HEK293 (cell line): ENCODE data around the gene CRACDL.

Source experiments
- GLIS2 ChIP-seq: fragments of 450-650 bp; formaldehyde crosslinking; IDR thresholded peaks from 2 replicates; pipeline ENCODE4 v1.5.1; 2016; ENCODE audit warnings: missing biosample characterization, missing genetic modification characterization
- SETDB1 ChIP-seq: IDR thresholded peaks from one replicate; pipeline ENCODE4 v1.6.1; 2017; ENCODE audit warnings: mild to moderate bottlenecking, low read length, moderate library complexity, mixed read lengths; ENCODE audit not compliant: insufficient read length
- SP7 ChIP-seq: fragments of 450-650 bp; formaldehyde crosslinking; IDR thresholded peaks from 2 replicates; pipeline ENCODE4 v1.5.1; 2016; ENCODE audit warnings: missing biosample characterization, missing genetic modification characterization
- ZBTB20 ChIP-seq: fragments of 450-650 bp; formaldehyde crosslinking; IDR thresholded peaks from 2 replicates; pipeline ENCODE4 v1.5.1; 2016; ENCODE audit warnings: missing biosample characterization, missing genetic modification characterization
- ZBTB8A ChIP-seq: fragments of 450-650 bp; formaldehyde crosslinking; IDR thresholded peaks from 2 replicates; pipeline ENCODE4 v1.5.1; 2016; ENCODE audit warnings: missing biosample characterization, missing genetic modification characterization
- ZFP3 ChIP-seq: fragments of 450-650 bp; formaldehyde crosslinking; IDR thresholded peaks from 2 replicates; pipeline ENCODE4 v1.5.1; 2016; ENCODE audit warnings: low read depth, missing biosample characterization, missing genetic modification characterization
- ZFP37 ChIP-seq: fragments of 450-650 bp; formaldehyde crosslinking; IDR thresholded peaks from 2 replicates; pipeline ENCODE4 v1.5.1; 2016; ENCODE audit warnings: missing biosample characterization, missing genetic modification characterization
- ZFP41 ChIP-seq: fragments of 450-650 bp; formaldehyde crosslinking; IDR thresholded peaks from 2 replicates; pipeline ENCODE4 v1.5.1; 2016; ENCODE audit warnings: missing biosample characterization, missing genetic modification characterization, borderline replicate concordance
- ZNF133 ChIP-seq: fragments of 450-650 bp; formaldehyde crosslinking; IDR thresholded peaks from 2 replicates; pipeline ENCODE4 v1.5.1; 2016; ENCODE audit warnings: missing biosample characterization, missing genetic modification characterization
- ZNF214 ChIP-seq: fragments of 450-650 bp; formaldehyde crosslinking; IDR thresholded peaks from 2 replicates; pipeline ENCODE4 v1.5.1; 2017; ENCODE audit warnings: missing biosample characterization, mild to moderate bottlenecking, missing genetic modification characterization, borderline replicate concordance
- ZNF335 ChIP-seq: fragments of 450-650 bp; formaldehyde crosslinking; conservative IDR thresholded peaks from 2 replicates; pipeline ENCODE4 v1.5.1; 2016; ENCODE audit warnings: missing biosample characterization, missing genetic modification characterization
- ZNF37A ChIP-seq: fragments of 450-650 bp; IDR thresholded peaks from 2 replicates; pipeline ENCODE4 v1.5.1; 2018; ENCODE audit warnings: missing biosample characterization, missing genetic modification characterization
- ZNF423 ChIP-seq: fragments of 450-650 bp; formaldehyde crosslinking; IDR thresholded peaks from 2 replicates; pipeline ENCODE4 v1.5.1; 2016; ENCODE audit warnings: missing biosample characterization, missing genetic modification characterization
- ZNF433 ChIP-seq: fragments of 450-650 bp; formaldehyde crosslinking; IDR thresholded peaks from 2 replicates; pipeline ENCODE4 v1.5.1; 2016; ENCODE audit warnings: missing biosample characterization, missing genetic modification characterization, low read depth
- ZNF510 ChIP-seq: fragments of 450-650 bp; formaldehyde crosslinking; IDR thresholded peaks from 2 replicates; pipeline ENCODE4 v1.5.1; 2018; ENCODE audit warnings: mild to moderate bottlenecking, missing genetic modification characterization, missing biosample characterization; ENCODE audit not compliant: insufficient replicate concordance
- ZNF549 ChIP-seq: fragments of 450-650 bp; IDR thresholded peaks from 2 replicates; pipeline ENCODE4 v1.5.1; 2018; ENCODE audit warnings: missing biosample characterization, missing genetic modification characterization, mild to moderate bottlenecking, inconsistent platforms, moderate library complexity
- ZNF596 ChIP-seq: fragments of 450-650 bp; IDR thresholded peaks from 2 replicates; pipeline ENCODE4 v1.5.0; 2018; ENCODE audit warnings: missing biosample characterization, mild to moderate bottlenecking, missing genetic modification characterization, moderate library complexity
- ZNF610 ChIP-seq: fragments of 450-650 bp; formaldehyde crosslinking; IDR thresholded peaks from 2 replicates; pipeline ENCODE4 v1.5.1; 2016; ENCODE audit warnings: missing biosample characterization, missing genetic modification characterization, borderline replicate concordance
- ZSCAN23 ChIP-seq: fragments of 450-650 bp; formaldehyde crosslinking; IDR thresholded peaks from 2 replicates; pipeline ENCODE4 v1.5.1; 2016; ENCODE audit warnings: missing biosample characterization, missing genetic modification characterization
- TF ChIP-seq, protein P1 (sequence below): fragments of 450-650 bp; formaldehyde crosslinking; IDR thresholded peaks from 2 replicates; pipeline ENCODE4; 2016; ENCODE audit warnings: missing biosample characterization, missing genetic modification characterization
- TF ChIP-seq, protein P2 (sequence below): fragments of 450-650 bp; formaldehyde crosslinking; IDR thresholded peaks from 2 replicates; pipeline ENCODE4 v1.5.1; 2016; ENCODE audit warnings: missing biosample characterization, missing genetic modification characterization
- TF ChIP-seq, protein P3 (sequence below): fragments of 450-650 bp; formaldehyde crosslinking; IDR thresholded peaks from 2 replicates; pipeline ENCODE4 v1.5.1; 2017; ENCODE audit warnings: missing biosample characterization, missing genetic modification characterization
- TF ChIP-seq, protein P4 (sequence below): fragments of 450-650 bp; formaldehyde crosslinking; IDR thresholded peaks from 2 replicates; pipeline ENCODE4 v1.5.1; 2016; ENCODE audit warnings: missing biosample characterization, missing genetic modification characterization, borderline replicate concordance
- TF ChIP-seq, protein P5 (sequence below): fragments of 450-650 bp; formaldehyde crosslinking; IDR thresholded peaks from 2 replicates; pipeline ENCODE4 v1.5.1; 2016; ENCODE audit warnings: missing biosample characterization, missing genetic modification characterization, borderline replicate concordance

Gene CRACDL

DNA sequence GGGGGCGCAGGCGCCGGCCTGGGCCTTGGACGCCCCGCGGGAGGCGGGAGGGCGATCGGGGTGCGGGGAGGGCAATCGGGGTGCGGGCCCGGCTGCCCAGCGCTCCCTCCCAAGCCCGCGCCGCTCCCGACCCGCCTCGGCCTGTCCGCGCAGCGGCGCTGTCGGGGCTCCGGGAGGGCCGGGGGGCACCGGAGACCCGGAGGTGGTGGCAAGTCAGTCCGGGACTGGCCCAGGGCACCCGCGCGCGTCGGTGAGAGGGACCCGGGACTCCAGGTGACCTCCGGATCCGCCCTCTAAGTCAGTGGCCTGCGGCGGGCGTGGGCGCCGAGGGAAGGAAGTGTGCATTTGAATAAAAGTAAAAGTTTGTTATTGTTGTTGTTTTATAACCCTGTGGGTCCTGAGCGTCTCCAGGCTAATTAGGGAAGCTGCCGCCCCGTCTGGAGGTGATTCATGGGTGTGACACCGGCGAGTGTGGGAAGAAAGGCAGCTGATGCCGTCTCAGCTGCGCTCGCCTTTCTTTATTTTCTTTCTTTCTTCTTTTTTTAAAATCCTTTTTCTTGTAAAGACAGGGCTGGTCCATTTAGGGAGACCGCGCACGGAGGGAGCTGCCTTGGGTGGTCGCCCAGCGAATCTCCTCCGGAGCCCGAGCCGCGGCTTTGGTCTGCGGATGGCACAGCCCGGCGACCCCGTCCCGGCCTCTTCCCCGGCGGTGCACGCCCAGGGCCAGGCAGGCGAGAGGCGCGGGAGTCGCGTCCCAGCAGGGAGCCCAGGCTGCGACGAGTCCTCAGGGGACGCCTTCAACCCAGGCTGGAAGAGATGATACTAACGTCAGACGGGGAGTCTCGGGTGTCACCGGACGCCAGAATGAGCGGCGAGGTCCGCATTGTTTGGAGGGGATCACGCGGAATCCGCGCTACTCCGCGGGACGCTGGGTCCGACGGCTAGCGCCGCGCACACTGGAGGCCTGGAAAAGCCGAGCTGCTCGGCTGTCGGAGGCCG lies 627 bp upstream of the CRACDL start (continued):
- TF ChIP-seq, protein P1, sequence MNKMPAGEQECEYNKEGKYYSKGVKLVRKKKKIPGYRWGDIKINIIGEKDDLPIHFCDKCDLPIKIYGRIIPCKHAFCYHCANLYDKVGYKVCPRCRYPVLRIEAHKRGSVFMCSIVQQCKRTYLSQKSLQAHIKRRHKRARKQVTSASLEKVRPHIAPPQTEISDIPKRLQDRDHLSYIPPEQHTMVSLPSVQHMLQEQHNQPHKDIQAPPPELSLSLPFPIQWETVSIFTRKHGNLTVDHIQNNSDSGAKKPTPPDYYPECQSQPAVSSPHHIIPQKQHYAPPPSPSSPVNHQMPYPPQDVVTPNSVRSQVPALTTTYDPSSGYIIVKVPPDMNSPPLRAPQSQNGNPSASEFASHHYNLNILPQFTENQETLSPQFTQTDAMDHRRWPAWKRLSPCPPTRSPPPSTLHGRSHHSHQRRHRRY: no peak
- TF ChIP-seq GLIS2: peak; percentile 27; the same call in 1 of the 2 replicates
- TF ChIP-seq ZNF335 (tag by site-specific recombination): peak; percentile 77
- TF ChIP-seq ZFP3 (tag by site-specific recombination): no peak
- no peak for TF ChIP-seq ZNF133 (tag by site-specific recombination)
- TF ChIP-seq ZNF510 (tag by site-specific recombination): no peak
- TF ChIP-seq ZNF37A (tag by site-specific recombination): no peak
- no peak for TF ChIP-seq ZNF433 (tag by site-specific recombination)
- TF ChIP-seq ZBTB8A (tag by site-specific recombination): 0 out of 2 replicates have a peak, but pooled peaks have one; percentile 22
- TF ChIP-seq ZFP41 (tag by site-specific recombination): no peak
- no peak for TF ChIP-seq ZNF549 (tag by site-specific recombination)
- TF ChIP-seq ZNF596 (tag by site-specific recombination): no peak
- TF ChIP-seq, protein P2, sequence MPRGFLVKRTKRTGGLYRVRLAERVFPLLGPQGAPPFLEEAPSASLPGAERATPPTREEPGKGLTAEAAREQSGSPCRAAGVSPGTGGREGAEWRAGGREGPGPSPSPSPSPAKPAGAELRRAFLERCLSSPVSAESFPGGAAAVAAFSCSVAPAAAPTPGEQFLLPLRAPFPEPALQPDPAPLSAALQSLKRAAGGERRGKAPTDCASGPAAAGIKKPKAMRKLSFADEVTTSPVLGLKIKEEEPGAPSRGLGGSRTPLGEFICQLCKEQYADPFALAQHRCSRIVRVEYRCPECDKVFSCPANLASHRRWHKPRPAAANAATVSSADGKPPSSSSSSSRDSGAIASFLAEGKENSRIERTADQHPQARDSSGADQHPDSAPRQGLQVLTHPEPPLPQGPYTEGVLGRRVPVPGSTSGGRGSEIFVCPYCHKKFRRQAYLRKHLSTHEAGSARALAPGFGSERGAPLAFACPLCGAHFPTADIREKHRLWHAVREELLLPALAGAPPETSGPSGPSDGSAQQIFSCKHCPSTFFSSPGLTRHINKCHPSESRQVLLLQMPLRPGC (tag by site-specific recombination): no peak
- TF ChIP-seq ZNF214 (tag by site-specific recombination): no peak
- TF ChIP-seq ZNF423 (tag by site-specific recombination): no peak
- TF ChIP-seq ZBTB20 (tag by site-specific recombination): peak; percentile 62; the same call in 1 of the 2 replicates
- TF ChIP-seq, protein P3, sequence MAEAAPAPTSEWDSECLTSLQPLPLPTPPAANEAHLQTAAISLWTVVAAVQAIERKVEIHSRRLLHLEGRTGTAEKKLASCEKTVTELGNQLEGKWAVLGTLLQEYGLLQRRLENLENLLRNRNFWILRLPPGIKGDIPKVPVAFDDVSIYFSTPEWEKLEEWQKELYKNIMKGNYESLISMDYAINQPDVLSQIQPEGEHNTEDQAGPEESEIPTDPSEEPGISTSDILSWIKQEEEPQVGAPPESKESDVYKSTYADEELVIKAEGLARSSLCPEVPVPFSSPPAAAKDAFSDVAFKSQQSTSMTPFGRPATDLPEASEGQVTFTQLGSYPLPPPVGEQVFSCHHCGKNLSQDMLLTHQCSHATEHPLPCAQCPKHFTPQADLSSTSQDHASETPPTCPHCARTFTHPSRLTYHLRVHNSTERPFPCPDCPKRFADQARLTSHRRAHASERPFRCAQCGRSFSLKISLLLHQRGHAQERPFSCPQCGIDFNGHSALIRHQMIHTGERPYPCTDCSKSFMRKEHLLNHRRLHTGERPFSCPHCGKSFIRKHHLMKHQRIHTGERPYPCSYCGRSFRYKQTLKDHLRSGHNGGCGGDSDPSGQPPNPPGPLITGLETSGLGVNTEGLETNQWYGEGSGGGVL (tag by site-specific recombination): no peak
- TF ChIP-seq, protein P4, sequence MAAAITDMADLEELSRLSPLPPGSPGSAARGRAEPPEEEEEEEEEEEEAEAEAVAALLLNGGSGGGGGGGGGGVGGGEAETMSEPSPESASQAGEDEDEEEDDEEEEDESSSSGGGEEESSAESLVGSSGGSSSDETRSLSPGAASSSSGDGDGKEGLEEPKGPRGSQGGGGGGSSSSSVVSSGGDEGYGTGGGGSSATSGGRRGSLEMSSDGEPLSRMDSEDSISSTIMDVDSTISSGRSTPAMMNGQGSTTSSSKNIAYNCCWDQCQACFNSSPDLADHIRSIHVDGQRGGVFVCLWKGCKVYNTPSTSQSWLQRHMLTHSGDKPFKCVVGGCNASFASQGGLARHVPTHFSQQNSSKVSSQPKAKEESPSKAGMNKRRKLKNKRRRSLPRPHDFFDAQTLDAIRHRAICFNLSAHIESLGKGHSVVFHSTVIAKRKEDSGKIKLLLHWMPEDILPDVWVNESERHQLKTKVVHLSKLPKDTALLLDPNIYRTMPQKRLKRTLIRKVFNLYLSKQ (tag by site-specific recombination): no peak
- TF ChIP-seq ZFP37 (tag by site-specific recombination): no peak
- no peak for TF ChIP-seq SETDB1
- TF ChIP-seq, protein P5, sequence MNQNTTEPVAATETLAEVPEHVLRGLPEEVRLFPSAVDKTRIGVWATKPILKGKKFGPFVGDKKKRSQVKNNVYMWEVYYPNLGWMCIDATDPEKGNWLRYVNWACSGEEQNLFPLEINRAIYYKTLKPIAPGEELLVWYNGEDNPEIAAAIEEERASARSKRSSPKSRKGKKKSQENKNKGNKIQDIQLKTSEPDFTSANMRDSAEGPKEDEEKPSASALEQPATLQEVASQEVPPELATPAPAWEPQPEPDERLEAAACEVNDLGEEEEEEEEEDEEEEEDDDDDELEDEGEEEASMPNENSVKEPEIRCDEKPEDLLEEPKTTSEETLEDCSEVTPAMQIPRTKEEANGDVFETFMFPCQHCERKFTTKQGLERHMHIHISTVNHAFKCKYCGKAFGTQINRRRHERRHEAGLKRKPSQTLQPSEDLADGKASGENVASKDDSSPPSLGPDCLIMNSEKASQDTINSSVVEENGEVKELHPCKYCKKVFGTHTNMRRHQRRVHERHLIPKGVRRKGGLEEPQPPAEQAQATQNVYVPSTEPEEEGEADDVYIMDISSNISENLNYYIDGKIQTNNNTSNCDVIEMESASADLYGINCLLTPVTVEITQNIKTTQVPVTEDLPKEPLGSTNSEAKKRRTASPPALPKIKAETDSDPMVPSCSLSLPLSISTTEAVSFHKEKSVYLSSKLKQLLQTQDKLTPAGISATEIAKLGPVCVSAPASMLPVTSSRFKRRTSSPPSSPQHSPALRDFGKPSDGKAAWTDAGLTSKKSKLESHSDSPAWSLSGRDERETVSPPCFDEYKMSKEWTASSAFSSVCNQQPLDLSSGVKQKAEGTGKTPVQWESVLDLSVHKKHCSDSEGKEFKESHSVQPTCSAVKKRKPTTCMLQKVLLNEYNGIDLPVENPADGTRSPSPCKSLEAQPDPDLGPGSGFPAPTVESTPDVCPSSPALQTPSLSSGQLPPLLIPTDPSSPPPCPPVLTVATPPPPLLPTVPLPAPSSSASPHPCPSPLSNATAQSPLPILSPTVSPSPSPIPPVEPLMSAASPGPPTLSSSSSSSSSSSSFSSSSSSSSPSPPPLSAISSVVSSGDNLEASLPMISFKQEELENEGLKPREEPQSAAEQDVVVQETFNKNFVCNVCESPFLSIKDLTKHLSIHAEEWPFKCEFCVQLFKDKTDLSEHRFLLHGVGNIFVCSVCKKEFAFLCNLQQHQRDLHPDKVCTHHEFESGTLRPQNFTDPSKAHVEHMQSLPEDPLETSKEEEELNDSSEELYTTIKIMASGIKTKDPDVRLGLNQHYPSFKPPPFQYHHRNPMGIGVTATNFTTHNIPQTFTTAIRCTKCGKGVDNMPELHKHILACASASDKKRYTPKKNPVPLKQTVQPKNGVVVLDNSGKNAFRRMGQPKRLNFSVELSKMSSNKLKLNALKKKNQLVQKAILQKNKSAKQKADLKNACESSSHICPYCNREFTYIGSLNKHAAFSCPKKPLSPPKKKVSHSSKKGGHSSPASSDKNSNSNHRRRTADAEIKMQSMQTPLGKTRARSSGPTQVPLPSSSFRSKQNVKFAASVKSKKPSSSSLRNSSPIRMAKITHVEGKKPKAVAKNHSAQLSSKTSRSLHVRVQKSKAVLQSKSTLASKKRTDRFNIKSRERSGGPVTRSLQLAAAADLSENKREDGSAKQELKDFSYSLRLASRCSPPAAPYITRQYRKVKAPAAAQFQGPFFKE (tag by site-specific recombination): no peak
- TF ChIP-seq ZSCAN23 (tag by site-specific recombination): no peak
- 0 out of 2 replicates have a peak, but pooled peaks have one; percentile 21 for TF ChIP-seq SP7
- no peak for TF ChIP-seq ZNF610 (tag by site-specific recombination)
